Breast epithelium (tissue), 4 donors: ENCODE data around the gene SPOCK3. TPM values are rescaled to one million over a fixed set of nuclear protein-coding genes. Genes with fewer than 3 reads are reported as not detected.

Experiments
- DNase-seq, 2 donors: peaks; one replicate each; pipeline ENCODE4 v3.0.0-alpha.2; 2019; ENCODE audit warnings: low spot score in 2 of 2
- H3K27ac ChIP-seq, 2 donors: fragments of 200-600 bp; sonication (generic) in 1 of 2; one replicate each; pipeline ENCODE4 v1.5.1; 2016 to 2019; ENCODE audit warnings: mild to moderate bottlenecking in 1 of 2
- H3K27me3 ChIP-seq, 2 donors: fragments of 200-600 bp; sonication (generic) in 1 of 2; one replicate each; pipeline versions ENCODE4 v1.5.1 to v1.6.0; 2017 to 2019; ENCODE audit warnings: control low read depth in 1 of 2, mild to moderate bottlenecking in 1 of 2
- H3K36me3 ChIP-seq: fragments of 200-600 bp; one replicate; pipeline ENCODE4 v1.5.1; 2019
- H3K4me1 ChIP-seq, 2 donors: fragments of 200-600 bp; sonication (generic); one replicate each; pipeline ENCODE4 v1.5.1; 2016 to 2019; ENCODE audit warnings: control low read depth in 1 of 2
- H3K4me3 ChIP-seq, 3 donors: fragments of 200-600 bp; sonication (generic); 1 replicate in 2 of 3; 2 replicates in 1 of 3; pipeline ENCODE4 v1.5.1; 2016 to 2019; ENCODE audit warnings: mild to moderate bottlenecking in 3 of 3, moderate library complexity in 2 of 3
- H3K9me3 ChIP-seq, 2 donors: fragments of 200-600 bp; sonication (generic) in 1 of 2; one replicate each; pipeline ENCODE4 v1.5.1; 2016 to 2019; ENCODE audit warnings: control low read depth in 1 of 2
- CTCF ChIP-seq, 3 donors: fragments of 450-650 bp; IDR thresholded peaks; one replicate each; pipeline ENCODE4 v1.5.1; 2016 to 2017; ENCODE audit warnings: antibody characterized with exemption in 3 of 3, mild to moderate bottlenecking in 3 of 3, moderate library complexity in 3 of 3
- POLR2A ChIP-seq: fragments of 450-650 bp; IDR thresholded peaks from one replicate; pipeline ENCODE4 v1.6.1; 2016; ENCODE audit warnings: antibody characterized with exemption, mild to moderate bottlenecking, moderate library complexity
- POLR2AphosphoS5 ChIP-seq, 3 donors: sonication (generic); formaldehyde crosslinking; IDR thresholded peaks; one replicate each; pipeline ENCODE4 v1.6.1; 2017; ENCODE audit warnings: antibody characterized with exemption in 3 of 3
- intact Hi-C: fragments of 100-400 bp; cut with DNase I; formaldehyde crosslinking; loops from one replicate; pipeline ENCODE4 v1.15.1; 2023; ENCODE audit warnings: low total_unique reads
- total RNA-seq, 3 donors: library from RNA; depleted of rRNA; stranded (reverse); fragments of >200 nt; gene quantifications; one replicate each; pipeline ENCODE4 v1.1.0, GENCODE V29; 2016

The SPOCK3 gene
- total RNA-seq, 3 donors from 2014 or later = 2.8 TPM; not detected in 2

GRCh38 chr4:167021545-167022155, 212.6 kb downstream of the SPOCK3 start:
- H3K9me3 ChIP-seq = no peaks in the 10 kb centered on the region
- H3K4me3 ChIP-seq = no peak overlapping the region
- no peak for TF ChIP-seq POLR2A
- TF ChIP-seq CTCF (IDR thresholded peaks at IDR 0.05) = peak; percentile 53 to 67 (median 64)
- H3K4me1 ChIP-seq = no peaks in the 10 kb centered on the region
- H3K27me3 ChIP-seq = no peaks in the 10 kb centered on the region
- no peaks in the 10 kb centered on the region for H3K36me3 ChIP-seq
- no peak overlapping the region for H3K27ac ChIP-seq
- peak; percentile 39 to 63 for DNase-seq
- intact Hi-C loops = no loop called here

- Histone ChIP-seq H3K9me3 (no peaks in the 10 kb centered on the region), H3K36me3 (no peaks in the 10 kb centered on the region), H3K4me3 (no peak overlapping the region), H3K27me3 (no peaks in the 10 kb centered on the region), H3K4me1 (no peaks in the 10 kb centered on the region), H3K27ac (no peak overlapping the region)
- TF ChIP-seq POLR2AphosphoS5 (IDR thresholded peaks at IDR 0.05) = no peak
- TF ChIP-seq POLR2A = no peak
- no peak for TF ChIP-seq CTCF (IDR thresholded peaks at IDR 0.05)
- no peak for DNase-seq
- intact Hi-C loops = no loop called here
These were observed 213.9 kb downstream of the SPOCK3 start for GRCh38 chr4:167020410-167020809.

- intact Hi-C loops = no loop called here
- no peaks in the 10 kb centered on the region for H3K9me3 ChIP-seq
- no peak for DNase-seq
These were observed 219.3 kb downstream of the SPOCK3 start for GRCh38 chr4:167014944-167015343.

GRCh38 chr4:167003326-167003725, 231.0 kb downstream of the SPOCK3 start:
- H3K4me1 ChIP-seq = no peaks in the 10 kb centered on the region
- no peak for DNase-seq
- H3K36me3 ChIP-seq = no peaks in the 10 kb centered on the region
- intact Hi-C loops = no loop called here
- H3K27ac ChIP-seq = no peak overlapping the region
- H3K4me3 ChIP-seq = no peak overlapping the region
- no peaks in the 10 kb centered on the region for H3K9me3 ChIP-seq
- H3K27me3 ChIP-seq = no peaks in the 10 kb centered on the region
- TF ChIP-seq POLR2AphosphoS5 (IDR thresholded peaks at IDR 0.05) (no peak), POLR2A (no peak), CTCF (IDR thresholded peaks at IDR 0.05) (no peak)

More at GRCh38 chr4:167014944-167015343, 219.3 kb downstream of the SPOCK3 start:
- TF ChIP-seq POLR2AphosphoS5 (IDR thresholded peaks at IDR 0.05) = no peak
- TF ChIP-seq POLR2A = no peak
- TF ChIP-seq CTCF (IDR thresholded peaks at IDR 0.05) = no peak
- Histone ChIP-seq H3K27ac (no peak overlapping the region), H3K4me3 (no peak overlapping the region), H3K4me1 (no peaks in the 10 kb centered on the region), H3K36me3 (no peaks in the 10 kb centered on the region), H3K27me3 (no peaks in the 10 kb centered on the region)

- H3K27me3 ChIP-seq = no peaks in the 10 kb centered on the region
- no peaks in the 10 kb centered on the region for H3K9me3 ChIP-seq
- H3K27ac ChIP-seq = no peak overlapping the region
- intact Hi-C loops = no loop called here
- H3K4me3 ChIP-seq = no peak overlapping the region
- H3K4me1 ChIP-seq = no peaks in the 10 kb centered on the region
- TF ChIP-seq POLR2AphosphoS5 (IDR thresholded peaks at IDR 0.05) (no peak), POLR2A (no peak), CTCF (IDR thresholded peaks at IDR 0.05) (no peak)
- no peaks in the 10 kb centered on the region for H3K36me3 ChIP-seq
- no peak for DNase-seq
These were observed 234.0 kb downstream of the SPOCK3 start for GRCh38 chr4:167000141-167000852.
